Fibroblast of pulmonary artery (primary cell): ENCODE measurements around the gene FIGLA.
A peak's percentile ranks its signal among the peaks of the same experiment; 100 is the strongest.
"Not testable (repeated sequence)": the region's sequence is repeated elsewhere in the genome, so short reads cannot be mapped to it uniquely, and the experiment has no call there.

Source experiments
- DNase-seq: peaks from one replicate; pipeline ENCODE4 v3.0.0-alpha.2; 2010; ENCODE audit warnings: low read depth
- H3K4me3 ChIP-seq: replicated peaks from 2 replicates; pipeline ENCODE4 v1.5.1; 2011; ENCODE audit warnings: low read depth, mild to moderate bottlenecking, control low read depth, low read length, moderate library complexity
- CTCF ChIP-seq: IDR thresholded peaks from 2 replicates; pipeline ENCODE4 v1.5.1; 2011; ENCODE audit warnings: mild to moderate bottlenecking, control low read depth, low read length, inconsistent platforms; ENCODE audit errors: missing control alignments

The FIGLA gene

GRCh38 chr2:70799706-70800105 is 9.3 kb upstream of the FIGLA start:
- no peak overlapping the region for H3K4me3 ChIP-seq
- DNase-seq: no peak
- TF ChIP-seq CTCF: no peak

- not testable (repeated sequence) for H3K4me3 ChIP-seq, DNase-seq
These were observed 7.6 kb upstream of the FIGLA start for GRCh38 chr2:70797996-70798395.

- TF ChIP-seq CTCF: no peak
- no peak for DNase-seq
These were observed 7.1 kb upstream of the FIGLA start for GRCh38 chr2:70797506-70797905.

GRCh38 chr2:70796262-70796661 is 5.8 kb upstream of the FIGLA start:
- no peak overlapping the region for H3K4me3 ChIP-seq
- DNase-seq: no peak
- TF ChIP-seq CTCF: no peak

More at GRCh38 chr2:70797506-70797905, 7.1 kb upstream of the FIGLA start:
- H3K4me3 ChIP-seq: no peak overlapping the region

GRCh38 chr2:70795164-70795995 is 4.9 kb upstream of the FIGLA start:
- no peak overlapping the region for H3K4me3 ChIP-seq
- no peak for DNase-seq
- no peak for TF ChIP-seq CTCF

GRCh38 chr2:70793450-70793849 is 3.0 kb upstream of the FIGLA start:
- DNase-seq: no peak
- no peak for TF ChIP-seq CTCF
- H3K4me3 ChIP-seq: no peak overlapping the region

GRCh38 chr2:70789304-70790135 is 923 bp downstream of the FIGLA start:
- DNase-seq: peak; percentile 70
- TF ChIP-seq CTCF: peak; percentile 65
- H3K4me3 ChIP-seq: no peak overlapping the region
